Measurements from ENCODE around the gene TRPV5. TPM values are rescaled to one million over a fixed set of nuclear protein-coding genes. Genes with fewer than 3 reads are reported as not detected.

TRPV5 gene
- total and polyA plus RNA-seq, 2 donors (not counting 3 experiments of a cell fraction or from before 2014, with no cell fraction given): not detected

GRCh38 chr7:142865766-142866165 is 67.8 kb downstream of the TRPV5 start:
- Histone ChIP-seq H3K4me3 (replicated peaks in 1 of 3; ENCODE audit: insufficient read depth in 1 of 3, low read depth in 1 of 3, low read length in 3 of 3) (no peak overlapping the region), H3K9ac (replicated peaks; ENCODE audit: extremely low read depth, insufficient read depth, low read length) (no peak overlapping the region), H3K27ac (ENCODE audit: insufficient read depth, low read depth, low read length) (no peak overlapping the region), H3K9me3 (replicated peaks; ENCODE audit: control insufficient read depth, insufficient read depth, low read length) (no peaks in the 10 kb centered on the region), H3K27me3 (ENCODE audit: control insufficient read depth in 2 of 2, insufficient read depth in 2 of 2, low read length in 2 of 2) (no peaks in the 10 kb centered on the region), H3K36me3 (ENCODE audit: control insufficient read depth in 2 of 2, extremely low read depth in 1 of 2, insufficient read depth in 2 of 2, low read length in 2 of 2) (no peaks in the 10 kb centered on the region), H3K4me2 (ENCODE audit: insufficient read depth, low read length) (no peak overlapping the region), H3K9me1 (replicated peaks; ENCODE audit: control insufficient read depth, extremely low read depth, insufficient read depth, low read length) (no peaks in the 10 kb centered on the region), H3K79me2 (ENCODE audit: control insufficient read depth, insufficient read depth, low read length) (no peaks in the 10 kb centered on the region), H4K20me1 (replicated peaks; ENCODE audit: control insufficient read depth, extremely low read depth, insufficient read depth, low read length) (no peaks in the 10 kb centered on the region), H2AFZ (ENCODE audit: low read depth, low read length) (no peak overlapping the region), H3K4me1 (ENCODE audit: control insufficient read depth, extremely low read depth, insufficient read depth, low read length) (no peaks in the 10 kb centered on the region)
- intact Hi-C loops (cut with micrococcal nuclease) (loop anchor here (1.0 kb wide), 4 partner anchors 11 to 330 kb away; no protein-coding TSS in a partner anchor), dilution Hi-C loops (cut with MboI; ENCODE audit: extremely low pct_ligation_motif_present, low sequenced_read_pairs) (no loop called here)
- no peak for FAIRE-seq
- POLR2A ChIA-PET: no interaction called here
- CTCF ChIA-PET: interaction anchor here (0.6 to 3.5 kb wide), 14 partner anchors 11 to 387 kb away, joined by 3 to 35 read pairs (median 6); partner anchors contain the start of gene EPHB6
- TF ChIP-seq MYC (IDR thresholded peaks at IDR 0.05; ENCODE audit: low read depth, low read length) (no peak), MAX (IDR thresholded peaks at IDR 0.05; ENCODE audit: insufficient read depth, insufficient read length) (no peak), POLR2A (IDR thresholded peaks at IDR 0.05; ENCODE audit: low read depth, low read length) (no peak), POLR2AphosphoS5 (IDR thresholded peaks at IDR 0.05; ENCODE audit: insufficient read depth, low read depth, low read length) (no peak), JUN (IDR thresholded peaks at IDR 0.05; ENCODE audit: borderline replicate concordance, insufficient read depth, insufficient read length, low read depth) (no peak)
- no TSS peak for BruUV-seq (replicated peaks)
- DNase-seq (ENCODE audit: low read depth, low spot score): no peak

GRCh38 chr7:142864980-142865747 is 68.4 kb downstream of the TRPV5 start:
- H3K9me3 ChIP-seq (replicated peaks; ENCODE audit: control insufficient read depth, insufficient read depth, low read length): no peaks in the 10 kb centered on the region
- H3K27me3 ChIP-seq (ENCODE audit: control insufficient read depth in 2 of 2, insufficient read depth in 2 of 2, low read length in 2 of 2): no peaks in the 10 kb centered on the region
- TF ChIP-seq MAX (IDR thresholded peaks at IDR 0.05; ENCODE audit: insufficient read depth, insufficient read length): no peak
- TF ChIP-seq CTCF (IDR thresholded peaks at IDR 0.05; ENCODE audit: extremely low read depth in 1 of 2, insufficient read depth in 1 of 2, low read depth in 1 of 2, low read length in 2 of 2): no peak
- no peak for TF ChIP-seq FOS (IDR thresholded peaks at IDR 0.05; ENCODE audit: borderline replicate concordance, insufficient read depth, low read length)
- no peak for TF ChIP-seq JUN (IDR thresholded peaks at IDR 0.05; ENCODE audit: borderline replicate concordance, insufficient read depth, insufficient read length, low read depth)
- TF ChIP-seq POLR2AphosphoS5 (IDR thresholded peaks at IDR 0.05; ENCODE audit: insufficient read depth, low read depth, low read length): no peak
- no peak for TF ChIP-seq EZH2 (IDR thresholded peaks at IDR 0.05; ENCODE audit: borderline replicate concordance, low read depth, low read length, severe bottlenecking)
- no peak for TF ChIP-seq MYC (IDR thresholded peaks at IDR 0.05; ENCODE audit: low read depth, low read length)
- no peak for TF ChIP-seq GATA2 (IDR thresholded peaks at IDR 0.05; ENCODE audit: insufficient read depth, insufficient read length, low read depth, low read length)
- no peak for TF ChIP-seq POLR2A (IDR thresholded peaks at IDR 0.05; ENCODE audit: low read depth, low read length)
- no peak overlapping the region for H2AFZ ChIP-seq (ENCODE audit: low read depth, low read length)
- H4K20me1 ChIP-seq (replicated peaks; ENCODE audit: control insufficient read depth, extremely low read depth, insufficient read depth, low read length): no peaks in the 10 kb centered on the region
- H3K4me3 ChIP-seq (replicated peaks in 1 of 3; ENCODE audit: insufficient read depth in 1 of 3, low read depth in 1 of 3, low read length in 3 of 3): no peak overlapping the region
- H3K9me1 ChIP-seq (replicated peaks; ENCODE audit: control insufficient read depth, extremely low read depth, insufficient read depth, low read length): no peaks in the 10 kb centered on the region
- no peaks in the 10 kb centered on the region for H3K79me2 ChIP-seq (ENCODE audit: control insufficient read depth, insufficient read depth, low read length)
- intact Hi-C loops (cut with micrococcal nuclease) (no loop called here), dilution Hi-C loops (cut with MboI; ENCODE audit: extremely low pct_ligation_motif_present, low sequenced_read_pairs) (no loop called here)
- no TSS peak for BruUV-seq (replicated peaks)
- H3K36me3 ChIP-seq (ENCODE audit: control insufficient read depth in 2 of 2, extremely low read depth in 1 of 2, insufficient read depth in 2 of 2, low read length in 2 of 2): no peaks in the 10 kb centered on the region
- ChIA-PET POLR2A (no interaction called here), CTCF (interaction anchor here (2.1 to 3.5 kb wide), 4 partner anchors 10 to 350 kb away, joined by 5 to 35 read pairs (median 20); partner anchors contain the start of gene EPHB6)
- no peak overlapping the region for H3K27ac ChIP-seq (ENCODE audit: insufficient read depth, low read depth, low read length)
- H3K9ac ChIP-seq (replicated peaks; ENCODE audit: extremely low read depth, insufficient read depth, low read length): no peak overlapping the region
- H3K4me1 ChIP-seq (ENCODE audit: control insufficient read depth, extremely low read depth, insufficient read depth, low read length): no peaks in the 10 kb centered on the region
- H3K4me2 ChIP-seq (ENCODE audit: insufficient read depth, low read length): no peak overlapping the region
- DNase-seq (ENCODE audit: low read depth, low spot score) (no peak), FAIRE-seq (no peak)
